ENCODE measurements around the gene HSH2D. TPM values are rescaled to one million over a fixed set of nuclear protein-coding genes. Genes with fewer than 3 reads are reported as not detected.

HSH2D gene
- total and polyA plus RNA-seq, 9 of the 15 experiments (the other 6 are each of a cell fraction or from before 2014, with no cell fraction given): 0.03 to 1.1 (median 0.35) TPM; not detected in 1

DNA sequence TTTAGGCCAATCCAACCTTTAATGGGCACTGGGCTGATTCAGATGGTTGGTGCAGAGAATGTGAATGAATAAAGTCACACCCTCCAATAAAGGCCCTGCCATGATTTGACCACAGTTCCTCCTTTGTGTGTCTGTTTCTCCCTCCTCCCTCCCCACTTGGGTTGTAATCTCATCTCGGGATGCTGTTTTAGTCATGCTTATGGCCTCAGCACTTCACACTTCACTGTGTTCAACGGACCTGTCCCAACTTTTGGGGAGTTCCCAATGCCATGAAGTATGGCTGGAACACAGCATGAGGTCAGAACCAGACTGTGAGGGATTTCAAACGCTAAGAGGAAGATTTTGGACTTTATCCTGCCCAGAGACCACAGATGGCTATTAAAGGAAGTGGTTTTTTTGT lies 37.4 kb upstream of the HSH2D start (continued):
- TF ChIP-seq, protein P1, sequence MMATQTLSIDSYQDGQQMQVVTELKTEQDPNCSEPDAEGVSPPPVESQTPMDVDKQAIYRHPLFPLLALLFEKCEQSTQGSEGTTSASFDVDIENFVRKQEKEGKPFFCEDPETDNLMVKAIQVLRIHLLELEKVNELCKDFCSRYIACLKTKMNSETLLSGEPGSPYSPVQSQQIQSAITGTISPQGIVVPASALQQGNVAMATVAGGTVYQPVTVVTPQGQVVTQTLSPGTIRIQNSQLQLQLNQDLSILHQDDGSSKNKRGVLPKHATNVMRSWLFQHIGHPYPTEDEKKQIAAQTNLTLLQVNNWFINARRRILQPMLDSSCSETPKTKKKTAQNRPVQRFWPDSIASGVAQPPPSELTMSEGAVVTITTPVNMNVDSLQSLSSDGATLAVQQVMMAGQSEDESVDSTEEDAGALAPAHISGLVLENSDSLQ (IDR thresholded peaks at IDR 0.05): peak; percentile 21; the same call in 1 of the 2 replicates
- TF ChIP-seq VEZF1 (CRISPR knock-in tag; IDR thresholded peaks at IDR 0.05) (peak; percentile 27; the same call in 1 of the 2 replicates), L3MBTL2 (IDR thresholded peaks at IDR 0.05) (peak; percentile 49; the same call in 1 of the 2 replicates), SNRNP70 (optimal IDR thresholded peaks at IDR 0.05; ENCODE audit: low read depth, low read length) (no peak), MTA3 (IDR thresholded peaks at IDR 0.05; ENCODE audit: borderline replicate concordance) (0 out of 2 replicates have a peak, but pooled peaks have one; percentile 27), E2F6 (IDR thresholded peaks at IDR 0.05; ENCODE audit: borderline replicate concordance in 1 of 2, extremely low read depth in 1 of 2, insufficient read depth in 1 of 2, insufficient read length in 1 of 2, low read depth in 1 of 2, low read length in 1 of 2, poor library complexity in 1 of 2, severe bottlenecking in 1 of 2) (peak in 1 of 2 experiments; percentile 47), ZBTB17 (CRISPR knock-in tag; IDR thresholded peaks at IDR 0.05) (no peak), ZNF311 (CRISPR knock-in tag; IDR thresholded peaks at IDR 0.05) (no peak), CHD4 (IDR thresholded peaks at IDR 0.05; ENCODE audit: insufficient read depth, insufficient replicate concordance, low read depth, low read length, poor library complexity, severe bottlenecking) (no peak)

Measured in K562 (cell line).